T-helper 2 cell treated with Interferon-gamma antibody and Interleukin-4, amounts not matched to agents 5 μg/mL and 100 μg/mL, for 36 hours (primary cell): ENCODE data around the gene CC2D2A.

Source experiments
- DNase-seq: peaks from one replicate; pipeline ENCODE4 v3.0.0; 2021; ENCODE audit warnings: low spot score
- H3K27ac Mint-ChIP-seq: one replicate; pipeline ENCODE4 v1.8.0; 2021; ENCODE audit warnings: mild to moderate bottlenecking, mixed read lengths
- H3K27me3 Mint-ChIP-seq: one replicate; pipeline ENCODE4 v1.8.0; 2021; ENCODE audit warnings: low read depth, mixed read lengths
- H3K36me3 Mint-ChIP-seq: one replicate; pipeline ENCODE4 v1.8.0; 2021; ENCODE audit warnings: low read depth, mixed read lengths
- H3K4me1 Mint-ChIP-seq: one replicate; pipeline ENCODE4 v1.8.0; 2021; ENCODE audit warnings: low read depth, mixed read lengths
- H3K4me3 Mint-ChIP-seq: one replicate; pipeline ENCODE4 v1.8.0; 2022; ENCODE audit warnings: mild to moderate bottlenecking, moderate library complexity, mixed read lengths
- H3K9me3 Mint-ChIP-seq: one replicate; pipeline ENCODE4 v1.8.0; 2021; ENCODE audit warnings: mixed read lengths

The CC2D2A gene

GRCh38 chr4:15451181-15451865, 18.4 kb upstream of the CC2D2A start:
- H3K4me3 Mint-ChIP-seq = no peak overlapping the region
- no peak overlapping the region for H3K27ac Mint-ChIP-seq
- H3K27me3 Mint-ChIP-seq = peaks cover 3% of the 10 kb centered on the region

GRCh38 chr4:15451866-15452765, 17.6 kb upstream of the CC2D2A start:
- no peak for DNase-seq
- H3K27ac Mint-ChIP-seq = no peak overlapping the region
- H3K27me3 Mint-ChIP-seq = peaks cover 3% of the 10 kb centered on the region
- peaks cover 1% of the 10 kb centered on the region for H3K4me1 Mint-ChIP-seq
- H3K4me3 Mint-ChIP-seq = no peak overlapping the region
- no peaks in the 10 kb centered on the region for H3K9me3 Mint-ChIP-seq
- no peaks in the 10 kb centered on the region for H3K36me3 Mint-ChIP-seq

More at GRCh38 chr4:15451181-15451865, 18.4 kb upstream of the CC2D2A start:
- Mint-ChIP-seq H3K4me1 (peaks cover 1% of the 10 kb centered on the region), H3K9me3 (no peaks in the 10 kb centered on the region), H3K36me3 (no peaks in the 10 kb centered on the region)
- no peak for DNase-seq

- Mint-ChIP-seq H3K36me3 (no peaks in the 10 kb centered on the region), H3K9me3 (no peaks in the 10 kb centered on the region), H3K27ac (no peak overlapping the region), H3K4me3 (no peak overlapping the region), H3K27me3 (peaks cover 10% of the 10 kb centered on the region), H3K4me1 (peaks cover 4% of the 10 kb centered on the region)
- no peak for DNase-seq
Observed at GRCh38 chr4:15455290-15455689, 14.4 kb upstream of the CC2D2A start.

- no peaks in the 10 kb centered on the region for H3K36me3 Mint-ChIP-seq
- peaks cover 15% of the 10 kb centered on the region for H3K27me3 Mint-ChIP-seq
- no peaks in the 10 kb centered on the region for H3K9me3 Mint-ChIP-seq
- peaks cover 4% of the 10 kb centered on the region for H3K4me1 Mint-ChIP-seq
- no peak overlapping the region for H3K27ac Mint-ChIP-seq
- no peak for DNase-seq
- no peak overlapping the region for H3K4me3 Mint-ChIP-seq
Observed at GRCh38 chr4:15457406-15458201, 12.1 kb upstream of the CC2D2A start.

GRCh38 chr4:15458616-15459015, 11.1 kb upstream of the CC2D2A start:
- no peaks in the 10 kb centered on the region for H3K36me3 Mint-ChIP-seq
- H3K4me3 Mint-ChIP-seq = no peak overlapping the region
- peaks cover 15% of the 10 kb centered on the region for H3K27me3 Mint-ChIP-seq
- H3K4me1 Mint-ChIP-seq = peaks cover 4% of the 10 kb centered on the region
- H3K9me3 Mint-ChIP-seq = no peaks in the 10 kb centered on the region
- DNase-seq = no peak
- H3K27ac Mint-ChIP-seq = no peak overlapping the region

- H3K4me1 Mint-ChIP-seq = peaks cover 2% of the 10 kb centered on the region
- no peak for DNase-seq
- H3K27me3 Mint-ChIP-seq = peaks cover 15% of the 10 kb centered on the region
- no peak overlapping the region for H3K27ac Mint-ChIP-seq
- H3K9me3 Mint-ChIP-seq = no peaks in the 10 kb centered on the region
- no peak overlapping the region for H3K4me3 Mint-ChIP-seq
- H3K36me3 Mint-ChIP-seq = no peaks in the 10 kb centered on the region
Observed at GRCh38 chr4:15459706-15460105, 10.0 kb upstream of the CC2D2A start.

GRCh38 chr4:15466596-15466995, 3.1 kb upstream of the CC2D2A start:
- no peak for DNase-seq

GRCh38 chr4:15470128-15470475, 420 bp downstream of the CC2D2A start:
- H3K4me1 Mint-ChIP-seq = peaks cover 6% of the 10 kb centered on the region
- H3K9me3 Mint-ChIP-seq = no peaks in the 10 kb centered on the region
- no peak for DNase-seq
- peaks cover 22% of the 10 kb centered on the region for H3K27me3 Mint-ChIP-seq
- H3K36me3 Mint-ChIP-seq = no peaks in the 10 kb centered on the region
- H3K27ac Mint-ChIP-seq = no peak overlapping the region
- H3K4me3 Mint-ChIP-seq = no peak overlapping the region

More at GRCh38 chr4:15466596-15466995, 3.1 kb upstream of the CC2D2A start:
- no peak overlapping the region for H3K27ac Mint-ChIP-seq
- peaks cover 25% of the 10 kb centered on the region for H3K27me3 Mint-ChIP-seq
- H3K4me3 Mint-ChIP-seq = no peak overlapping the region
- peaks cover 6% of the 10 kb centered on the region for H3K4me1 Mint-ChIP-seq
- no peaks in the 10 kb centered on the region for H3K9me3 Mint-ChIP-seq
- no peaks in the 10 kb centered on the region for H3K36me3 Mint-ChIP-seq

- H3K9me3 Mint-ChIP-seq = no peaks in the 10 kb centered on the region
- DNase-seq = no peak
- H3K27me3 Mint-ChIP-seq = peaks cover 2% of the 10 kb centered on the region
- no peak overlapping the region for H3K27ac Mint-ChIP-seq
- H3K36me3 Mint-ChIP-seq = no peaks in the 10 kb centered on the region
- H3K4me1 Mint-ChIP-seq = no peaks in the 10 kb centered on the region
- H3K4me3 Mint-ChIP-seq = no peak overlapping the region
Observed at GRCh38 chr4:15476396-15476795, 6.7 kb downstream of the CC2D2A start.

- Mint-ChIP-seq H3K4me3 (no peak overlapping the region), H3K36me3 (no peaks in the 10 kb centered on the region), H3K27ac (no peak overlapping the region), H3K27me3 (no peaks in the 10 kb centered on the region), H3K9me3 (no peaks in the 10 kb centered on the region), H3K4me1 (no peaks in the 10 kb centered on the region)
- no peak for DNase-seq
Observed at GRCh38 chr4:15478724-15479088, 9.0 kb downstream of the CC2D2A start.

GRCh38 chr4:15479089-15479912, 9.6 kb downstream of the CC2D2A start:
- H3K4me1 Mint-ChIP-seq = no peaks in the 10 kb centered on the region
- no peak overlapping the region for H3K27ac Mint-ChIP-seq
- no peak for DNase-seq
- no peaks in the 10 kb centered on the region for H3K27me3 Mint-ChIP-seq
- H3K9me3 Mint-ChIP-seq = no peaks in the 10 kb centered on the region
- H3K4me3 Mint-ChIP-seq = no peak overlapping the region
- no peaks in the 10 kb centered on the region for H3K36me3 Mint-ChIP-seq

- H3K4me1 Mint-ChIP-seq = no peaks in the 10 kb centered on the region
- no peaks in the 10 kb centered on the region for H3K36me3 Mint-ChIP-seq
- H3K27me3 Mint-ChIP-seq = no peaks in the 10 kb centered on the region
- H3K27ac Mint-ChIP-seq = no peak overlapping the region
- no peak for DNase-seq
- H3K4me3 Mint-ChIP-seq = no peak overlapping the region
- H3K9me3 Mint-ChIP-seq = no peaks in the 10 kb centered on the region
Observed at GRCh38 chr4:15479913-15480185, 10.2 kb downstream of the CC2D2A start.

- H3K27ac Mint-ChIP-seq = no peak overlapping the region
- no peak for DNase-seq
- H3K36me3 Mint-ChIP-seq = no peaks in the 10 kb centered on the region
- peaks cover 7% of the 10 kb centered on the region for H3K27me3 Mint-ChIP-seq
- H3K9me3 Mint-ChIP-seq = no peaks in the 10 kb centered on the region
- H3K4me3 Mint-ChIP-seq = no peak overlapping the region
- no peaks in the 10 kb centered on the region for H3K4me1 Mint-ChIP-seq
Observed at GRCh38 chr4:15481961-15482745, 12.5 kb downstream of the CC2D2A start.
